BJ (cell line): ENCODE results near the gene POLR1A. TPM values are rescaled to one million over a fixed set of nuclear protein-coding genes. Genes with fewer than 3 reads are reported as not detected.

Source experiments
- CTCF ChIA-PET: fragments of 350-600 bp; formaldehyde crosslinking; extraction: SDS; loops from one replicate; lab custom pipeline; 2021; ENCODE audit warnings: antibody characterized with exemption, inconsistent platforms; lab: Yijun Ruan, JAX
- POLR2A ChIA-PET: fragments of 300-600 bp; sonication (Branson Sonifier 250); formaldehyde crosslinking; extraction: SDS; loops from one replicate; lab custom pipeline; 2021; ENCODE audit warnings: antibody characterized with exemption; lab: Charles Lee
- DNase-seq: peaks from one replicate; pipeline ENCODE4 v3.0.0-alpha.2; 2011; ENCODE audit warnings: low read depth
- H3K27me3 ChIP-seq: 2 replicates; pipeline ENCODE4 v1.6.0; 2011; ENCODE audit warnings: low read length; ENCODE audit not compliant: control insufficient read depth, insufficient read depth
- H3K36me3 ChIP-seq: 2 replicates; pipeline ENCODE4 v1.5.1; 2011; ENCODE audit warnings: low read length; ENCODE audit not compliant: control insufficient read depth, insufficient read depth
- H3K4me3 ChIP-seq: 2 replicates; pipeline ENCODE4 v1.5.1; 2011; ENCODE audit warnings: low read depth, mild to moderate bottlenecking, control low read depth, low read length
- CTCF ChIP-seq: IDR thresholded peaks from 2 replicates; pipeline ENCODE4 v1.5.1; 2011; ENCODE audit warnings: low read depth, mild to moderate bottlenecking, control low read depth, inconsistent platforms, low read length, moderate library complexity; ENCODE audit not compliant: insufficient read depth
- polyA plus RNA-seq: library from polyadenylated mRNA; depleted of rRNA; stranded (reverse); fragments of >200 nt; gene quantifications from 2 replicates; pipeline ENCODE4 v1.2.3, GENCODE V29; 2011

The POLR1A gene
- polyA plus RNA-seq, 1 experiment, result 8.0 TPM

- CTCF ChIA-PET, result interaction anchor here (1.2 kb wide), 1 partner anchor 7 kb away, joined by 3 read pairs; no protein-coding TSS in a partner anchor
- Histone ChIP-seq H3K27me3 (no peaks in the 10 kb centered on the region), H3K36me3 (peaks cover 2% of the 10 kb centered on the region; the same call in 1 of the 2 replicates), H3K4me3 (peak overlapping the region; percentile 70)
- POLR2A ChIA-PET, result no interaction called here
- TF ChIP-seq CTCF, result no peak
- DNase-seq, result no peak
Measured at GRCh38 chr2:86107031-86107430, 1.3 kb upstream of the POLR1A start.

GRCh38 chr2:86105969-86106945, 571 bp upstream of the POLR1A start, which contains the start of gene PTCD3:
Gene PTCD3, plus strand, starts transcription at chr2:86106235. Its CDS starts 13 bp downstream, at chr2:86106248.
- TF ChIP-seq CTCF, result no peak
- ChIA-PET POLR2A (interaction anchor here (0.5 to 1.1 kb wide), 3 partner anchors 20 to 80 kb away, joined by 3 to 10 read pairs (median 5); no protein-coding TSS in a partner anchor), CTCF (interaction anchor here (0.9 to 1.5 kb wide), 5 partner anchors 8 to 292 kb away, joined by 3 to 6 read pairs (median 5); no protein-coding TSS in a partner anchor)
- H3K4me3 ChIP-seq, result peak within 1 kb of the TSS; percentile 70
- DNase-seq, result peak; percentile 81
- no peaks in the 10 kb centered on the region for H3K27me3 ChIP-seq
- H3K36me3 ChIP-seq, result no peaks in the 10 kb centered on the region; the same call in 1 of the 2 replicates

GRCh38 chr2:86102157-86102556, 3.5 kb downstream of the POLR1A start:
- DNase-seq, result no peak
- ChIA-PET CTCF (no interaction called here), POLR2A (no interaction called here)
- H3K4me3 ChIP-seq, result no peak overlapping the region
- H3K36me3 ChIP-seq, result peaks cover 4% of the 10 kb centered on the region
- H3K27me3 ChIP-seq, result no peaks in the 10 kb centered on the region
- TF ChIP-seq CTCF, result no peak

GRCh38 chr2:86097913-86098312, 7.8 kb downstream of the POLR1A start:
- H3K4me3 ChIP-seq, result no peak overlapping the region
- no peak for TF ChIP-seq CTCF
- H3K36me3 ChIP-seq, result peaks cover 10% of the 10 kb centered on the region
- ChIA-PET POLR2A (no interaction called here), CTCF (interaction anchor here (1.0 kb wide), 1 partner anchor 9 kb away, joined by 4 read pairs; no protein-coding TSS in a partner anchor)
- DNase-seq, result no peak
- no peaks in the 10 kb centered on the region for H3K27me3 ChIP-seq

- peaks cover 10% of the 10 kb centered on the region for H3K36me3 ChIP-seq
- no peak overlapping the region for H3K4me3 ChIP-seq
- TF ChIP-seq CTCF, result no peak
- POLR2A ChIA-PET, result no interaction called here
- DNase-seq, result no peak
- CTCF ChIA-PET, result no interaction called here
- H3K27me3 ChIP-seq, result no peaks in the 10 kb centered on the region
Measured at GRCh38 chr2:86097114-86097896, 8.4 kb downstream of the POLR1A start.
